ENCODE measurements around the gene ZNF18. TPM values are rescaled to one million over a fixed set of nuclear protein-coding genes. Genes with fewer than 3 reads are reported as not detected.
"Not testable (repeated sequence)": the region's sequence is repeated elsewhere in the genome, so short reads cannot be mapped to it uniquely, and the experiment has no call there.

The ZNF18 gene
- total RNA-seq, 1 donor from 2014 or later, result 4.0 TPM

DNA sequence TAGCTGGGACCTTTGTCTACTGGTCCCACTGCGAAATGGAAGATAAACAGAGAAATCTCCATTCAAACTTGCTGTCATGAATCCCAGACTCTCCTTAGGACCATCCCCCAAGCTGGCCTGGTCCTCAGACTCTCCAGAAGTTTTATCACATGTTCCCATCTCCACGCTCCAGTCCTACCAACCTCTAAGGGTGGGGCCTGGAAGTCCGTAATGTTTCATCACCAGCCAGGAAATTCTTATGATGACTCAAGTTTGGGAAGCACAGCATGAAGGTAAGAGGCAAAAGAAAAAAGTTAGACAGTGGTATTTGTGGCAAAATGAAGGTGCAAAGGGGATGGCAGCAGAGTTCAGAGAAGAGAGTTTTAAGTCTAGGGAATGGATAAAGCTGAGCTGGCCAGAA lies 52.7 kb downstream of the ZNF18 start:
- intact Hi-C loops (cut with micrococcal nuclease), result no loop called here
- no peak for DNase-seq
- no peak overlapping the region for H3K4me3 ChIP-seq
- TF ChIP-seq, protein P1, sequence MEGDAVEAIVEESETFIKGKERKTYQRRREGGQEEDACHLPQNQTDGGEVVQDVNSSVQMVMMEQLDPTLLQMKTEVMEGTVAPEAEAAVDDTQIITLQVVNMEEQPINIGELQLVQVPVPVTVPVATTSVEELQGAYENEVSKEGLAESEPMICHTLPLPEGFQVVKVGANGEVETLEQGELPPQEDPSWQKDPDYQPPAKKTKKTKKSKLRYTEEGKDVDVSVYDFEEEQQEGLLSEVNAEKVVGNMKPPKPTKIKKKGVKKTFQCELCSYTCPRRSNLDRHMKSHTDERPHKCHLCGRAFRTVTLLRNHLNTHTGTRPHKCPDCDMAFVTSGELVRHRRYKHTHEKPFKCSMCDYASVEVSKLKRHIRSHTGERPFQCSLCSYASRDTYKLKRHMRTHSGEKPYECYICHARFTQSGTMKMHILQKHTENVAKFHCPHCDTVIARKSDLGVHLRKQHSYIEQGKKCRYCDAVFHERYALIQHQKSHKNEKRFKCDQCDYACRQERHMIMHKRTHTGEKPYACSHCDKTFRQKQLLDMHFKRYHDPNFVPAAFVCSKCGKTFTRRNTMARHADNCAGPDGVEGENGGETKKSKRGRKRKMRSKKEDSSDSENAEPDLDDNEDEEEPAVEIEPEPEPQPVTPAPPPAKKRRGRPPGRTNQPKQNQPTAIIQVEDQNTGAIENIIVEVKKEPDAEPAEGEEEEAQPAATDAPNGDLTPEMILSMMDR (IDR thresholded peaks at IDR 0.05; ENCODE audit: borderline replicate concordance), result no peak
- H3K4me1 ChIP-seq, result peaks cover 7% of the 10 kb centered on the region
- peaks cover 7% of the 10 kb centered on the region for H3K27me3 ChIP-seq (ENCODE audit: low read depth)
- H3K9me3 ChIP-seq (replicated peaks), result no peaks in the 10 kb centered on the region
- no peaks in the 10 kb centered on the region for H3K36me3 ChIP-seq
- H3K27ac ChIP-seq (replicated peaks), result no peak overlapping the region

DNA sequence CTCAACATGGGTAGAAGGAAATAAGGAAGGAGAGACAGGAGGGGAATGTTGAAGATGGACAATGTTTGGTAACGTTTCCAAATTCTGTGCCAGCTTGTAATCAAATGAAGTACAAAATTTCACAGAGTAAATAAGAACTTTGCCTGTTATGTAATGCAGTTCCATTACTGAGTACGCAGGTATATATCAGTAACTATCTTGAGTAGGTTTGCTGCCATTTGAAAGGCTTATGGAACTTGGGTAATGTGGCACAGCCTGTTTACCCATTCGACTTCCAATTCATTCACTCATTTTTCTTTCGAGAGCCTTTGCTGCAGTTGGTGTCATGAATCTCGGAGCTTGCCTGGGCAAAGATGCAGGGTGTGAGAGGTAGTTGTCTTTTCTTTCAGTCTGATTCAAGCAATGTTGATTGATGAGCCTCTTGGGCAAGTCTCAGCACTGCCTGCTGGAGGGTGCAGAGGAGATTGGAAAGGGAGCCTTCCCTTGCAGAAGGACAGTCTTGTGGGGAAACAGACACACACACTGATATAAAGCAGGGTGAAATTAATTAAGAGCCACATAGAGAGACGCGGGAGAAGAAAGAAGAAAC lies 53.4 kb downstream of the ZNF18 start:
- TF ChIP-seq, protein P1 (IDR thresholded peaks at IDR 0.05; ENCODE audit: borderline replicate concordance), result no peak
- intact Hi-C loops (cut with micrococcal nuclease), result no loop called here
- peaks cover 5% of the 10 kb centered on the region for H3K4me1 ChIP-seq
- peaks cover 7% of the 10 kb centered on the region for H3K27me3 ChIP-seq (ENCODE audit: low read depth)
- no peaks in the 10 kb centered on the region for H3K9me3 ChIP-seq (replicated peaks)
- no peak overlapping the region for H3K4me3 ChIP-seq
- H3K27ac ChIP-seq (replicated peaks), result no peak overlapping the region
- DNase-seq, result no peak
- H3K36me3 ChIP-seq, result no peaks in the 10 kb centered on the region

DNA sequence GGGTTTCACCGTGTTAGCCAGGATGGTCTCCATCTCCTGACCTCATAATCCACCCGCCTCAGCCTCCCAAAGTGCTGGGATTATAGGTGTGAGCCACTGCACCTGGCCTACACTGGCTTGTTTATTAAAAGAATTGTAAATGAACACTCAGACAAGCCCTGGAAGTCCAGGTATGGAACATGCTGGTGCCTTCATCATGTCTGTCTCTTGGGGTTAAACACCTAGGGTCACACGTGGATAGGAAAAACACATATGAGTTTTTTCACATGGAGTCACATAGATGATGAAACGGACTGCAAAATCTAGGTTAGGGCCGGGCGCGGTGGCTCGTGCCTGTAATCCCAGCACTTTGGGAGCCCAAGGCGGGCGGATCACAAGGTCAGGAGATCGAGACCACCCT lies 54.2 kb downstream of the ZNF18 start:
- H3K9me3 ChIP-seq (replicated peaks); intact Hi-C loops (cut with micrococcal nuclease); H3K36me3 ChIP-seq; H3K4me3 ChIP-seq; H3K27ac ChIP-seq (replicated peaks); H3K4me1 ChIP-seq; DNase-seq: not testable (repeated sequence)
- H3K27me3 ChIP-seq (ENCODE audit: low read depth), result peaks cover 11% of the 10 kb centered on the region

DNA sequence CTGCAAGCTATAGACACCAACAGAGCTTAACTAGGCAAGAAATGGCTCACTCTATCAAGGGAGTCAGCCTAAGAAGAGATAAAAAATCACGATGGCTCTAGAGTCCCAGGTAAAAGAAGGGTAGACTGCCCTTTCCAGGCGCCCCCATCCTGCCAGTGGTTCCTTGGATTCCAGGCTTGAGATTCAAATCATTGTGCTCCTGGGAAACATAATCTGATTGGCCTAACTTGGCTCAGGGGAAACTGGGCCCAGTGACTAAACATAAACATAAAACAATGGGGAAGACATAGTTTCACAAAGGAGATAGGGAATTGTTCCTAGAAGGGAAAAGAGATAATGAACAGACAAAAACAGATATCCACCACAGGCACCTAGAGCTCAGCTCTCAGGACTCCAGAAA lies 56.4 kb downstream of the ZNF18 start:
- Histone ChIP-seq H3K9me3 (replicated peaks) (no peaks in the 10 kb centered on the region), H3K36me3 (no peaks in the 10 kb centered on the region), H3K27me3 (ENCODE audit: low read depth) (peaks cover 21% of the 10 kb centered on the region), H3K4me3 (no peak overlapping the region), H3K27ac (replicated peaks) (no peak overlapping the region), H3K4me1 (no peaks in the 10 kb centered on the region)
- DNase-seq, result no peak
- TF ChIP-seq, protein P1 (IDR thresholded peaks at IDR 0.05; ENCODE audit: borderline replicate concordance), result no peak
- intact Hi-C loops (cut with micrococcal nuclease), result no loop called here

DNA sequence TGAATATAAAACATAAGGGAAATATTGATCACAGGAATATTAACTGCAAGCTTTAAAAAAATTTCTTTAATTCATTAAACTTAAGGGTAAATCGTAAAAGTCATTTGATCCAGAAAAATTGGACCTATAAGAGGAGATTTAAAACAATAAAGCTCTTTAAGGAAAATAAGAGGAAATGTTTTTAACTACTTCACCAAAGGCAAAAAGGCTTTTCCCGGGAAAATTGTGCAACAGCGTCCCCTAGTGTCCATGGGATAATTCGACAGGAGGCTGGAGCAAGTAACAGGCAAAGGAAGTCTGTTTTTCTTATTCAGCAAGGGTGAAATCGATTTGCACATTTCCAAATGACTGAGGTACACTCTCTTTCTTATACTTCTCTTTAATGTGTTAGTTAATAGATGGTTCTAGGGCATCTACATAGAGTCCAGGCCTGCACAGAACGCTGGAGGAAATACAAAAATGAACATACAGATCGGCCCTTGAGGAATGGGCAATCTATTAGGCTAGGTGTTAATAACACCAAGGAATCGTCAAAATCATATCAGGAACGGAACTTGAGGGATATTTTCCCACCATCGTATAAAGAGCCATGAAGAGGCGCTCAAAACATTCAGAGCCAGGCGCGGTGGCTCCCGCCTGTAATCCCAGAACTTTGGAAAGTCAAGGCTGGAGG lies 61.4 kb downstream of the ZNF18 start:
- intact Hi-C loops (cut with micrococcal nuclease), result no loop called here
- TF ChIP-seq, protein P1 (IDR thresholded peaks at IDR 0.05; ENCODE audit: borderline replicate concordance), result peak; percentile 88
- H3K4me1 ChIP-seq, result no peaks in the 10 kb centered on the region
- DNase-seq, result peak; percentile 24
- no peak overlapping the region for H3K4me3 ChIP-seq
- peaks cover 14% of the 10 kb centered on the region for H3K27me3 ChIP-seq (ENCODE audit: low read depth)
- no peaks in the 10 kb centered on the region for H3K36me3 ChIP-seq
- no peaks in the 10 kb centered on the region for H3K9me3 ChIP-seq (replicated peaks)
- no peak overlapping the region for H3K27ac ChIP-seq (replicated peaks)

DNA sequence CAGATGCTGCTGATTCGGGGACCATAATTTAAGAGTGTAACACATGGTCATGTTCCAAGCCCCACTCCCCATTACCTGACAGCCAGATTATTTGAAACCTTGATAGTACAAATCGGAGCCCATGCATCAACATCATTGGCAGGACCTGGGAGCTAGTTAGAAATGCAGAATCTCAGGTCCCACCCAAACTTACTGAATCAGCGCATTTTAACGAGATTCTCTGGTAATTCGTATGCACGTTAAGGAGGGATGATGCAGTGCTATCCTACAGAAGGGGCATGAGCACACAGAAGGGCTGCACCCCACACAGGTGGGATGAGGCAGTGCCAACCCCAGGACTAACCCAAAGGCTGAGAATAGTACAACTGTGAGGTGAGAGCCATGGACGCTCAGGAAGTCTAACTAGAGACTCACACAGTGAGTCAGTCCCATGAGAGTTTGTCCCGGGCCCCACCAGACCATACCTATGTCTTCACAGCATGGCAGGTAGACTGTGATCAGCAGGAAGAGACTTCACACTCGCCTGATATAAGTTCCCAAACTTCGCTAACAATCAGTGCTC lies 64.9 kb downstream of the ZNF18 start:
- Histone ChIP-seq H3K36me3 (no peaks in the 10 kb centered on the region), H3K27ac (replicated peaks) (no peak overlapping the region), H3K9me3 (replicated peaks) (no peaks in the 10 kb centered on the region), H3K4me1 (no peaks in the 10 kb centered on the region), H3K27me3 (ENCODE audit: low read depth) (peaks cover 4% of the 10 kb centered on the region), H3K4me3 (no peak overlapping the region)
- TF ChIP-seq, protein P1 (IDR thresholded peaks at IDR 0.05; ENCODE audit: borderline replicate concordance), result no peak
- intact Hi-C loops (cut with micrococcal nuclease), result no loop called here
- DNase-seq, result no peak

Measured in left ventricle myocardium inferior (tissue), 1 donor.